Measurements from ENCODE around the gene CNTNAP1.

CNTNAP1 gene

GRCh38 chr17:42681976-42682721 lies at the start of gene CNTNAP1:
CNTNAP1 (plus strand) TSS chr17:42682531; CDS start chr17:42682830, 299 bp downstream.
- peaks cover 24% of the 10 kb centered on the region for H3K36me3 Mint-ChIP-seq (ENCODE audit: low read depth)

GRCh38 chr17:42632949-42633444 lies 49.3 kb upstream of the CNTNAP1 start:
- no peaks in the 10 kb centered on the region for H3K27me3 Mint-ChIP-seq (ENCODE audit: low read depth)

More at GRCh38 chr17:42681976-42682721, at the start of gene CNTNAP1:
- peaks cover 3% of the 10 kb centered on the region for H3K27me3 Mint-ChIP-seq (ENCODE audit: low read depth)
- H3K27ac Mint-ChIP-seq = peak within 1 kb of the TSS; percentile 98 to 99 (median 99)
- H3K4me3 Mint-ChIP-seq = peak within 1 kb of the TSS; percentile 88 to 99 (median 92)
- H3K9me3 Mint-ChIP-seq = no peaks in the 10 kb centered on the region
- H3K4me1 Mint-ChIP-seq = peaks cover 40% of the 10 kb centered on the region
- TF ChIP-seq, protein P1, sequence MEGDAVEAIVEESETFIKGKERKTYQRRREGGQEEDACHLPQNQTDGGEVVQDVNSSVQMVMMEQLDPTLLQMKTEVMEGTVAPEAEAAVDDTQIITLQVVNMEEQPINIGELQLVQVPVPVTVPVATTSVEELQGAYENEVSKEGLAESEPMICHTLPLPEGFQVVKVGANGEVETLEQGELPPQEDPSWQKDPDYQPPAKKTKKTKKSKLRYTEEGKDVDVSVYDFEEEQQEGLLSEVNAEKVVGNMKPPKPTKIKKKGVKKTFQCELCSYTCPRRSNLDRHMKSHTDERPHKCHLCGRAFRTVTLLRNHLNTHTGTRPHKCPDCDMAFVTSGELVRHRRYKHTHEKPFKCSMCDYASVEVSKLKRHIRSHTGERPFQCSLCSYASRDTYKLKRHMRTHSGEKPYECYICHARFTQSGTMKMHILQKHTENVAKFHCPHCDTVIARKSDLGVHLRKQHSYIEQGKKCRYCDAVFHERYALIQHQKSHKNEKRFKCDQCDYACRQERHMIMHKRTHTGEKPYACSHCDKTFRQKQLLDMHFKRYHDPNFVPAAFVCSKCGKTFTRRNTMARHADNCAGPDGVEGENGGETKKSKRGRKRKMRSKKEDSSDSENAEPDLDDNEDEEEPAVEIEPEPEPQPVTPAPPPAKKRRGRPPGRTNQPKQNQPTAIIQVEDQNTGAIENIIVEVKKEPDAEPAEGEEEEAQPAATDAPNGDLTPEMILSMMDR (IDR thresholded peaks at IDR 0.05; ENCODE audit: unreplicated experiment in 3 of 3) = no peak

DNA sequence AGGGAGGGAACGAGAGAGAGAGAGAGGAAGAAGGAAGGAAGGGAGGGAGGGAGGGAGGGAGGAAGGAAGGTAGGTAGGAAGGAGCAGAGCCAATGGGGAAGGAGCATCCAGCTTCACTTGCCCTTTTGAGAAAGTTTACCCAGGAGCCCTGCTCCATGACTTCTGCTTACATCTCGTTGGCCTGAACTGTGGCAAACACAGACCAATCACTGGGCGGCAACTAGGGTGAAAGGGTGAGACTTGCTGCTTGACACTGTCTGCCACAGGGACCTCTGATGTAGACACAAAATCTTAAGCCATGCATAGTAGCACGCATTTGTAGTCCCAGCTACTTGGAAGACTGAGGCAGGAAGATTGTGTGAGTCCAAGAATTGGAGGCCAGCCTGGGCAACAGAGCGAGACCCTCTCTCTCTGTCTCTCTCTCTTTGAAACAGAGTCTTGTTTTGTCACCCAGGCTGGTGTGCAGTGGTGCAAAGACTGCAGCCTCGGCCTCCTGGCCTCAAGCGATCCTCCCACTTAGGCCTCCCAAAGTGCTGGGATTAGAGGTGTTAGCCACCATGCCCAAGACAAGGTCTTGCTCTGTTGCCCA lies 42.7 kb upstream of the CNTNAP1 start:
- no peak overlapping the region for H3K4me3 Mint-ChIP-seq
- no peak overlapping the region for H3K27ac Mint-ChIP-seq
- H3K27me3 Mint-ChIP-seq (ENCODE audit: low read depth) = peaks cover 6% of the 10 kb centered on the region
- H3K4me1 Mint-ChIP-seq = no peaks in the 10 kb centered on the region
- no peaks in the 10 kb centered on the region for H3K36me3 Mint-ChIP-seq (ENCODE audit: low read depth)
- H3K9me3 Mint-ChIP-seq = no peaks in the 10 kb centered on the region
- TF ChIP-seq, protein P1 (IDR thresholded peaks at IDR 0.05; ENCODE audit: unreplicated experiment in 3 of 3) = no peak

More at GRCh38 chr17:42632949-42633444, 49.3 kb upstream of the CNTNAP1 start:
- no peaks in the 10 kb centered on the region for H3K4me1 Mint-ChIP-seq
- no peak overlapping the region for H3K27ac Mint-ChIP-seq
- no peak overlapping the region for H3K4me3 Mint-ChIP-seq
- no peaks in the 10 kb centered on the region for H3K9me3 Mint-ChIP-seq
- TF ChIP-seq, protein P1 (IDR thresholded peaks at IDR 0.05; ENCODE audit: unreplicated experiment in 3 of 3) = no peak
- no peaks in the 10 kb centered on the region for H3K36me3 Mint-ChIP-seq (ENCODE audit: low read depth)

DNA sequence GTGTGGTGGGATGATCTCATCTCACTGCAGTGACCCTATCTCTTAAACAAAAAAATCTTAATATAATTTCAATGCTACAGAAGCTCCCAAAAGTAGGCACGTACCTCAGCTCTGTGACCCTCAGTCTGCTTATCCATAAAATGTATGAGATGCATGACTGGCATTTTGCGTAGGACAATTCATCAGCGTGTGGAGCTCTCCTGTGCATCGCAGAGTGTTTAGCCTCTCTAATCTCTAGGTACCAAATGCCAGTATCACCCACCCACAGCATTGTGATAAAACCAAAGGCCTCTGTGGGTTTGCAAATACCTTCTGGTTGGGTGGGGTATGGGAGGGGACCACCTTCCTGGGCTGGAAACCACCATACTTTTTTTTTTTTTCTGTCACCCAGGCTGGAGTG lies 42.2 kb upstream of the CNTNAP1 start:
- H3K9me3 Mint-ChIP-seq = no peaks in the 10 kb centered on the region
- TF ChIP-seq, protein P1 (IDR thresholded peaks at IDR 0.05; ENCODE audit: unreplicated experiment in 3 of 3) = no peak
- no peak overlapping the region for H3K27ac Mint-ChIP-seq
- H3K27me3 Mint-ChIP-seq (ENCODE audit: low read depth) = peaks cover 6% of the 10 kb centered on the region
- H3K4me1 Mint-ChIP-seq = no peaks in the 10 kb centered on the region
- H3K36me3 Mint-ChIP-seq (ENCODE audit: low read depth) = no peaks in the 10 kb centered on the region
- no peak overlapping the region for H3K4me3 Mint-ChIP-seq

- no peak overlapping the region for H3K27ac Mint-ChIP-seq
- TF ChIP-seq, protein P1 (IDR thresholded peaks at IDR 0.05; ENCODE audit: unreplicated experiment in 3 of 3) = no peak
- no peak overlapping the region for H3K4me3 Mint-ChIP-seq
- peaks cover 6% of the 10 kb centered on the region for H3K27me3 Mint-ChIP-seq (ENCODE audit: low read depth)
- no peaks in the 10 kb centered on the region for H3K36me3 Mint-ChIP-seq (ENCODE audit: low read depth)
- no peaks in the 10 kb centered on the region for H3K4me1 Mint-ChIP-seq
- H3K9me3 Mint-ChIP-seq = no peaks in the 10 kb centered on the region
These were observed 40.0 kb upstream of the CNTNAP1 start for GRCh38 chr17:42642336-42642735.

Measured in nephron (organoid).